GM19438 (cell line): ENCODE data around the gene ANG.
"Not testable (repeated sequence)": the region's sequence is repeated elsewhere in the genome, so short reads cannot be mapped to it uniquely, and the experiment has no call there.

ENCODE experiments used
- ATAC-seq: cut with Tn5 transposase; IDR thresholded peaks from one replicate; pipeline ENCODE4 v1.9.1; 2021; ENCODE audit warnings: low read depth; ENCODE audit not compliant: unreplicated experiment

ANG gene

DNA sequence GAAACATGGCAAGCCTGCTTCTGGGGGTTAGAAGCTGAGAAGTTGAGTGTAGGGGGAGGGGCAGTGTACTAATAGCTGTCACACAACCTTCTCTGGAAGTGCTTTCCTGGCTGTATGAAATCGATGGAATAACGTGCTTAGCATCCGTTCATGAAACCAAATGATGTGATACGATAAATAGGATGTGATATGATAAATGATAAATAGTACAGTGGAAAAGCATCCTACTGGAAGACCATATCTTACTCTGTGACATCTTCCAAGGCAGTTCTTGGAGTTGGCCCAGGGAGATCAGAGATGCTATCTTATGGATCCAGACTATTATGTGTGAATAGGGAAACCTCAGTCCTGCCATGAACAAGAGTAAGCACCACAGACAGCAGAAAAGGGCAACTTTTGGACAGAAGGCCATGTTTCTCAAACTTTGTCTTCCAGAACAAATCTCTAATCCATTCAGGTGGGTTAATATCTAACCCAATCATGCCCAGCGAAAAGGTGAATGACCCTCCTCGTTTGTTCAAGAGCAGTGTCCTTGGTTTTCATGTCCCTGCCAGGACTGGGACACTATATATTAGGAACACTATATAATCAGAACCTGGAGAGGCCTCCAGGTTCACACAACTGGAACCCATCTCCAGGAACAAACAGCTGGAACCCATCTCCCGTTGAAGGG, at the start of gene ANG:
Gene ANG (plus strand): TSS at position 598 of the 673 bp plus-strand sequence. CDS start 4,801 bp downstream, outside the sequence.
- ATAC-seq: no peak

DNA sequence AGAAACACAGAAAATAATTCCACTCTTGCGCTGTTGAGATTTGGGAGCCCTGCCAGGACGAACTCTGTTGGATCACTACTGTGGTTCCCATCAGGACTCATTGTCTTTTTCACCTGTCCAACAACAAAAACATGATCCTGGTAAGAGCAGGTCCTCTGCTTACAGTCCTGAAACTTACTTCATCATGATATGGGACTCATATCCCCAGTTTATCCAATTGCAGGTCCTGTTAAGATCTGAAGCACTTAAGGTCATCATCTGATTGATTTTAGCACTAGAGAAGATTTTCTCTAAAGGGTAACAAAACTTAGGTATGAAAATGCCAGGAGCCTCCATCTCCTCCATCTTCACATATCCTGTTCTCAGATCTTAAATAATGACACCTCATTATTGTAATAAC, 47.0 kb upstream of the ANG start, which contains the start of gene OR6S1:
Gene OR6S1 (minus strand): TSS at position 101 of the 400 bp plus-strand sequence. CDS start 0 bp downstream, at position 101.
- no peak for ATAC-seq

DNA sequence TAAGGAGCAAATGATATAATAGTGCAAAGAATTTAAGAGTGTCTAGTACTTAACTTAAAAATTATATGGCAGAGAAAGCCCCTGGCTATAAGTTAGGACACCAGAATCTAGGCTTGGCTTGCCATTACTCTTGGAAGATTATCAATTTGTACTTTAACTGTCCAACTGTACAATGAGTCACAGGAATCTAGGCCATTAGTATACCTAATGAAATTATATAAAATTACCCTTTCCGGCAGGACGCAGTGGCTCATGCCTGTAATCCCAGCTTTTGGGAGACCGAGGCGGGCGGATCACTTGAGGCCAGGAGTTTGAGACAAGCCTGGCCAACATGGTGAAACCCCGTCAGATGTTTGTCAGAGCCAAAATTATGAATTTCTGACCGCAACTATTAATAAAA, 46.4 kb upstream of the ANG start:
- ATAC-seq: no peak

DNA sequence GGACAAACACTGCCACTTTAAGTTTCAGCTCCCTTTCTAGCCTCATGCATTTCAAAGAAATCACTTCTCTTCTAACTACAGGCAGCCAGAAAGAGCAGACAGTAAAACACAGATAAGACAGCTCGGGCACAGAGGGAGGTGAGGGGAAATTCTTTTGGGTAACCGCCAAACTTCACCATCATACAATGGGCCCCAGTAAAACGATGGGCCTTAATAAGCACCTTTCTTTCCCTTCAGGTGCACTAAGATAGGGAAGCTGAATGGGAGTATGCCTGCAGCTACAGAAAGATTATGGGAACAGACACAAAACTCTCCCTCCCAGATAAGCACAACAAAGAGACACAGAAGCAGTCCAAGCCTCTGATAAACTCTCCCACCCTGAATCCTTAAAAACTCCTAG, 45.8 kb upstream of the ANG start:
- not testable (repeated sequence) for ATAC-seq

DNA sequence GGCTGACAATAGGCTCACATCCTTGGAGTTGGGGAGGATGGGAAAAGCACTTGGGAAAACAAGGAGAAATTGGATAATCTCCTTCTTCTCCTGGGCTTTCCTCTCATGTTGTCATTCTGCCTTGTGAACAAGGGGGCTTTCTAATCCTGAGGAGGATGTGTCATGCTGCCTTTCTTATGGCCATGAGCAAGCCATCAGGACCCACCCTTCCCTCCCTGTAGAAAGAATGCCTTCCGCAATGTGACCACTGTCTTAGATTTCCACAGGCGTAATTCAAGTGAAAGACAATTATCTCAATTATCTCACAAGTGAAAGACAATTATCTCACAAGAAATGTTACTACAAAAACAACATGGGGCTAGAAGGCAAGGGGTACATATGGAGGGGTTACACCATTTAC, 44.0 kb upstream of the ANG start:
- ATAC-seq: no peak

DNA sequence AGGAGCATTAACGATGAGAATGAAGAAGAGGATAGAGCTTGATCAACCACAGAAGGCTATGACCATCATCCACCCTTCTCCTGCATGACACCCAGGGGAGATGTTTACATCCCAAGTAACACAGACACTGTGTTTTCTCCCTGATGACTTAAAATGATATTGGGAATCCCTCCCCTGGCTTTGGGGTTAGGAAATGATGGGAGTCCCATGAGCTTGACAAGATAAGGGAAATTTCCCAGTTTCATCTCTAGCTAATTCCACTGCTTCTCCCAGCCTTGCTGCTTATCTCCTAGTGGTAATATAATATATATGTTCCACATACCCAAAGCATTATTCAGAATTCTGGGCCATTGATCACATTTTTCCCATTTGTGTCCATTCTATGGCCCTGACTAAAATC, 43.1 kb upstream of the ANG start:
- ATAC-seq: no peak

DNA sequence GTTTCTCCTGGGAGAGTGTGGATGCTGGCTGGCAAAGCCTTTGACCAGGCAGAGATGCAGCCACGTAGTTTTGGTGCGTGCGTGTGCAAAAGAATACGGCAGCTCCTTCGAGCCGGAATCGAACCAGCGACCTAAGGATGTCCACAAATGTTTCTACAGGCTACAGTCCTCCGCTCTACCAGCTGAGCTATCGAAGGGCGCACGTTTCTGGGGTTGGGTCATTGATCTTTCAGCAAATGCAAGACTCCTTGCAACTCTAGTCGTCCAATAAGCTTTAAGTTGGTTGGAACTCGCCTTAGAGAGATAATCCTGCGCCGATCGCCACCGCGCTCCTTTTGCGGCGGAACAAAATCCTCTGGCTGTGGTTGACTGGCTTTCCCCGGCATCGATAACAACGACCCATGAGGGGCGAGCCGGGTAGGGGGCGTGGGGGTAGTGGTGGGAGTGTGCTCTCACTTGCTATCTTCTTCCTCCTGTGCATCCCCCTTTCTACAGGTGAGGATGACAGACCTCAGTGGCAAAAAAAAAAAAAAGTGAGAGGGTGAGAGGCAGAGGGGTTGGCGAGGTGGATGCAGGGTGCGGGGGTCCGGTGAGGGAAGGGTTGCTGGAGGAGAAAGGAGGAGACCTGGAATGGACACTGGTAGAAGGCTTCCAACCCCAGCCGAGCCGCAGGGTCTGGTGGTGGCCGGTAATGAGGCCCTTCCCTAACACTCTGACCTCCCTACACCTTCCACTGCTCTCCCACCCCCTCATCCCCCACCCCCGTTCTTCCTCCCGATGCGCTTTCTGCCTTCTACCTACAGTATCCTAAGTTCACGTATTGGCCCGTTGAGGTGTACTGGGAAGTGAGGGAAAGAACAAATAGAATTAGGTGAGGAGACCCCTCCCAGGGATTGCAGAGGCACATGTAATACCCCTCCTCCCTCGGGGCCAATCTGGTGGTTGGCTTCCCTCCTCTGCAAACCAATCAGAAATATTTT, 35.3 kb upstream of the ANG start:
- ATAC-seq: no peak

DNA sequence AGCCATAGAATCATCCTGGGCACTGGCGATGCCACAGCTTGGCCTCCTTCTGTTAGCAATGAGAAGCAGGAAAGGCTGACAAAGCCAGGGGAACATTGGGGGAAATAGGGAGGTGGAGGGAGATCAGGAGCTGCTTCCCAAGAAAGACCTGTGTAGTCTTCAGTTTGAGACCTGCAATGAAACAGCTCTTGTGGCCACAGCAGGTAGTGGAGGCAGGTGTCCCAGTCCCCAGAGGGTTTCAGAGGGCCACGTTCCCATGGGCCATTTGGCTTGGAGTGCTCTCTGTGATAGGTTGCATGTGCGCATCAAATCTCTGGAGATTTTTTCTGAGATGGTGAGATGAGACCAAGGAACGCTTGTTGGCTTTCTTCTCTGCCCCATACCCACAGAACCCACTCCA, 32.7 kb upstream of the ANG start:
- no peak for ATAC-seq

DNA sequence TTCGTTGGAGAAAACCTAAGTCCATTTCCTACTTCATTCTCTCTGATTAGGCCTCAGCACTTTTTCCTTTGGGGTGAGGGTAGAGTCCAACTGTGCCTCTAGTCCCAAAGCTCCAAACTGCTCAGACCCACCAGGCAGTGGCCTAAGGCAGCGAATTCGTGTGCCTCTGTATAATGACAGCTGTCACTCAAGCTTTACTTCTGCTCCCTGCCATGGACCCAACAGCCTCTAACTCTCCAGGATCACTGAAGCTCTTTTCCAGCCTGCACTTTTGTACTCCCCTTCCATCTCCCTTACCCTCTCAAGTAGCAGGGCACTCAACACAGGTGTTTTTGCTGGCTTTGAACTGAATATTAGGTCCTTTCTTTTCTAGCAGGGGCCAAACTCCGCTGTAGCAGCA, 32.3 kb upstream of the ANG start:
- ATAC-seq: no peak

DNA sequence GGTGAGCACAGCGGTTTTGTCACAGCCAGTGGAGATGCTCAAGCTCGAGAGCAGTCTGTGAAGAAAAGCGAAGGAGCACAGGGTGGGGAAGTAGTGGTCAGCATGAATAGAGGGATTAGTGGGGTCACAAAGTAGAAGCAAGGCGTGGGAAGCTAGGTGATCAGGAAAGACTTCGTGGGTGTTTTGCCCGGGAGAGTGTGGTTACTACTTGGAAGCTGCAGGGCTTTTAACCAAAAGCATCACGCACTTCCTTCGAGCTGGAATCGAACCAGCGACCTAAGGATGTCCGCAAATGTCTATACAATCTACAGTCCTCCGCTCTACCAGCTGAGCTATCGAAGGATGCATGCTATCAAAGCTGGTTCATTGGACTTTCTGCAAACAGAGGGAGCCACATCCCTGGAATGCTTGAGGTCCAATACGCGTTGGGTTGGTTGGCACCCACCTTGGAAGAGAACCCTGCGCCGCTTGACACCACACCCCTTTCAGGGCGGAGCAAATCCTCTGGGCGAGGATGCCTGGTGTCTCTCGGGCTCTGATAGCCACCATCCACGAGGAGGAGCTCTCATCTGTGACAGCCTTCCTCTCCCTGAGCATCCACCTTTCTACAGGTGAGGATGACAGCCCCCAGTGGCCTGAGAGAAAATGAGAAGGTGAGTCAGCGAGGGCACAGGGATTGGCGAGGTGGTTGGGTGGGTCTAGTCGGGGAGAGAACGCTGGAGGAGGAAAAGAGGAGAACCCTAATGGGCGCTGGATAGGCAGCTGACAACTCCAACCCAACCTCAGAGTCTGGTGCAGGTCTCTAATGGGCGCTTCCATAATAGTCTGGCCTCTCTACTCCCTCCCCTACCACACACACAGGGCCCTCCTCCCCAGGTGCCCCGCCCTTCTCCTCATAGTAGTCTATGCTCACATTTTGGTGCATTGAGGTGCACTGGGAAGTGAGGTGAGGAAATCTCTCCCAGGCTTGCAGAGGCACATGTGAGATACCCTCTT, 31.1 kb upstream of the ANG start:
- ATAC-seq: no peak

DNA sequence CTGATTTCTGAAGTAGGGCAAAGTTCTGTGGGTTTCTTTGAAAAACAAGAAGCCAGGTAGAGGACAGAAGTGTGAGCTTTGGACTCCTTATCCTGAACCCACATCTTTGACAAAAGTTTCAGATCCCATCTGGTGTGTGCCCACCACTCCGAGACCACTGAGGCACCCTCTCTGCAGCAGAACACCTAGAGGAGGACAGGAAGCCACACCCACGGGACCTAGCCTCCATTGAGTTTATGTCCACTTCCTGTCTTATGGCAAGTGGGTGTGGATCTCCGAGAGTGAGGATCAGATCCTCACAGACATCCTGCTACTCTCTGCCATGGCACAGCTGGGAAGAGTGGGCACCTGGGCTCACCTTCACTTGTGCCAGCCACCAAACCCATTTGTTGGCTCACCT, 30.3 kb upstream of the ANG start:
- no peak for ATAC-seq

DNA sequence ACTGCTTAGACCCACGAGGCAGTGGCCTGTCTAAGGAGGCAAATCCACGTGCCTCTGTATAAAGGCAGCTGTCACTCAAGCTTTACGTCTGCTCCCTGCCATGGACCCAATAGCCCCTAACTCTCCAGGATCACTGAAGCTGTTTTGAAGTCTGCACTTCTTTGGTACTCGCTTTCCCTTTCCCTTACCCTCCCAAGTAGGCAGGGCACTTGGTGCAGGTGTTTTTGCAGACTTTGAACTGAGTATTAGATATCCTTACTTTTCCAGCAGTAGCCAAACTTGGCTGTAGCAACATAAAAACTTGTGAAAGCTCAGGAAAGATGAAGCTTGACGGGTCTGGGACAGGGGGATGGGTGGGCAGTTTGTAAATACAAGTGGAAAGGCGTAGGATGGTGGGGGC, 29.2 kb upstream of the ANG start:
- ATAC-seq: no peak

DNA sequence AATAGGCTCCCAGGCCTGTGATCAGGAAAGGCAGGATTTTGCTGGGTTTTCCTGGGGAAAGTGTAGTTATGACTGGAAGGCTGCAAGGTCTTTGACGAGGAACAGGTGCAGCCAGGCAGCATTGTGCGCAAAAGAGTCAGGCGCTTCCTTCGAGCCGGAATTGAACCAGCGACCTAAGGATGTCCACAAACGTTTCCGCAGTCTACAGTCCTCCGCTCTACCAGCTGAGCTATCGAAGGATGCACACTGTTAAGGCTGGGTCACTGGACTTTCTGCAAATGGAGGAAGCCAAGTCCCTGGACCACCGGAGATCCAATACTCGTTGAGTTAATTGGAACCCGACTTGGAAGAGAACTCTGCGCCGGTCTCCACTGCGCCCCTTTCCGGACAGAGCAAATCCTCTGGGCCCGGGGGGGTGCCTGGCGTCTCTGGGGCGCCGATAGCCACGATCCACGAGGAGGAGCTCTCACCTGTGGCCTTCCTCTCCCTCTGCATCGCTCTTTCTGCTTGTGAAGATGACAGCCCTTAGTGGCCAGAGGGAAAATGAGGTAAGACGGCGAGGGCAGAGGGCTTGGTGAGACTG, 28.7 kb upstream of the ANG start:
- ATAC-seq: no peak

DNA sequence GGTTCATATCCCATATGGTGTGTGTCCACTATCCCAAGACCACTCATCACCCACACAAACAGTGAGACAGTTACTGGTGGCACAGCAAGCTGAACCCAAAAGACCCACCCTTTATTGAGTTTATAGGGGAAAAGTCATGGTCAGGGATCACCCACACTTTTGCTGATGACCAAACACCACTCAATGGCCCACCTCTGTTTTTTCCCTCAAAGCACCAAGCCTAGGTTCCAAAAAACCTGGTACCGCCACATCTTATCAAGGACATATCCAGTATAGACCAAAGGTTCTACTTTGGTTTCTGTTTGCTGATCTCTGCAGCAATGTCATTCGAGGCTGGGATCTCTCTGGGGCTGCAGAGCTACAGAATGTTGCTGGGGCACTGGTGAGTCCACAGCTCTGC, 27.4 kb upstream of the ANG start:
- no peak for ATAC-seq

DNA sequence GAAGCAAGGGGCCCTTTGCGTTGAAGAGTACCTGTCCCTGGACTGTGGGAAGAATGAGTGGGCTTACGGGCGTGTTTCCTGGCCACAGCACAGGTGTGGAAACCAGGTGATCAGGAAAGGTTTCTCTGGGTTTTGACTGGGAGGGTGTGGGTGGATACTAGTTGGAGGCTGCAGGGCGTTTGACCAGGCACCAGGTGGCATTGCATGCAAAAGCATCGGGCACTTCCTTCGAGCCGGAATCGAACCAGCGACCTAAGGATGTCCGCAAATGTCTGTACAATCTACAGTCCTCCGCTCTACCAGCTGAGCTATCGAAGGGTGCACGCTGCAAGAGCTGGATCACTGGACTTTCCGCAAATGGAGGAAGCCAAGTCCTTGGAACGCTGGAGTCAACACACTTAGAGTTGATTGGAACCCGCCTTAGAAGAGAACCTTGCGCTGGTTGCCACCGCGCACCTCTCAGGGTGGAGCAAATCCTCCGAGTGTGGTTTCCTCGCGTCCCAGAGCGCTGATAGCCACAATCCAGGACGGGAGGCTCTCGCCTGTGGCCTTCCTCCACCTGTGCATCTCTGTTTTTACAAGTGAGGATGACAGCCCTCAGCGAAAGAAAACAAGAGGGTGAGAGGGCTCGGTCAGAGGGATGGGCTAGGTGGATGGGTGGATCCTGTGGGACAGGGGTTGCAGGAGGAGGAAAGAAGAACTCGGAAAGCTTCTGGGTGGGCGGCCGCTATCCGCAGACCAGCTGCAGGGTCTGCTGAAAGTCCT, 25.4 kb upstream of the ANG start:
- ATAC-seq: peak; percentile 57

DNA sequence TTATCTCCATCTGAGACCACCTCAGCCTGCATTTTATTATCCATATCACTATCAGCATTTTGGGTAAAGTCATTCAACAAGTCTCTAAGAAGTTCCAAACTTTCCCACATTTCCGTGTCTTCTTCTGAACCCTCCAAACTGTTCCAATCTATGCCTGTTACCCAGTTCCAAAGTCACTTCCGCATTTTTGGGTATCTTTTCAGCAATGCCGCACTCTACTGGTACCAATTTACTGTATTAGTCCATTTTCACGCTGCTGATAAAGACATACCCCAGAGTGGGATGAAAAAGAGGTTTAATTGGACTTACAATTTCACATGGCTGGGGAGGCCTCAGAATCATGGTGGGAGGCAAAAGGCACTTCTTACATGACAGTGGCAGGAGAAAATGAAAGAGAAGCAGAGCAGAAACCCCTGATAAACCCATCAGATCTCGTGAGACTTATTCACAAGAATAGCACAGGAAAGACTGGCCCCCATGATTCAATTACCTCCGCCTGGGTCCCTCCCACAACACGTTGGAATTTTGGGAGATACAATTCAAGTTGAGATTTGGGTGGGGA, 22.1 kb upstream of the ANG start:
- not testable (repeated sequence) for ATAC-seq

DNA sequence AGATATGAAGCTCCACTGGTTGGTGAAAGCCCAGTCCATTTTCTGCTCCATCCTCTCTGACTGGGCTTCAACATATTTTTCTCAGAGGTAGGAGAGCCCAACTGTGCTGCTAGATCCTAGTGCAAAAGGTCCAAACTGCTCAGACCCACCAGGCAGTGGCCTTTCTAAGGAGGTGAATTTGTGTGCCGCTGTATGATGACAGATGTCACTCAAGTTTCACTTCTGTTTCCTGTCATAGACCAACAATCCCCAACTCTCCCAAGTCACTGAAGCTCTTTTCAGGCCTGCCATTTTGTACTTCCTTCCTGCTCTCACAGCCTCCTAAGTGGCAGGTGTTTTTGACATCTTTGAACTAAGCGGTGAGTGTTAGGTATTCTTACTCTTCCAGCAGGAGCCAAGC, 20.6 kb upstream of the ANG start:
- ATAC-seq: peak; percentile 66

DNA sequence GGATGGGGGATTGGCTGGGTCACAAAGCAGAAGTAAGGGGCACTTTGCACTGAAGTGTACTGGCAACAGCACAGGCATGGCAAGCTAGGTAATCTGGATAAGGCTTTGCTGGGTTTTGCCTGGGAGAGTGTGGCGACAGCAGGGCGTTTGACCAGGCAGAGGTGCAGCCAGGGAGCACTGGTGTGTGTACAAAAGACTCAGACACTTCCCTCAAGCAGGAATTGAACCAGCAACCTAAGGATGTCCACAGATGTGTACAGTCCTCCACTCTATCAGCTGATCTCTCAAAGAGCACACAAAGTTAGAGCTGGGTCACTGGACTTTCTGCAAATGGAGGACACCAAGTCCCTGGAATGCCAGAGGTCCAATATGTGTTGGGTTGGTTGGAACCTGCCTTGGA, 19.6 kb upstream of the ANG start:
- ATAC-seq: no peak
